Neuronal stem cell (in vitro differentiated cells): ENCODE data around the gene POPDC3.
A peak's percentile ranks its signal among the peaks of the same experiment; 100 is the strongest.

Experiments used
- DNase-seq: peaks from one replicate; pipeline ENCODE4 v3.0.0-alpha.2; 2013; ENCODE audit warnings: low spot score
- H2AFZ ChIP-seq: one replicate; pipeline ENCODE4 v1.6.1; 2013; ENCODE audit warnings: mild to moderate bottlenecking, low read length, inconsistent platforms
- H2AK5ac ChIP-seq: 2 replicates; pipeline ENCODE4 v1.6.1; 2013; ENCODE audit warnings: low read depth, mild to moderate bottlenecking, inconsistent platforms, low read length, moderate library complexity, mixed read lengths
- H2BK120ac ChIP-seq: 2 replicates; pipeline ENCODE4 v1.6.1; 2013; ENCODE audit warnings: low read depth, mild to moderate bottlenecking, inconsistent platforms, low read length, moderate library complexity, mixed read lengths
- H2BK12ac ChIP-seq: one replicate; pipeline ENCODE4 v1.6.1; 2013; ENCODE audit warnings: low read length, inconsistent platforms
- H2BK15ac ChIP-seq: 2 replicates; pipeline ENCODE4 v1.6.1; 2013; ENCODE audit warnings: mild to moderate bottlenecking, low read length, inconsistent platforms, mixed read lengths
- H2BK5ac ChIP-seq: one replicate; pipeline ENCODE4 v1.6.1; 2013; ENCODE audit warnings: inconsistent platforms, mild to moderate bottlenecking, low read length, moderate library complexity
- H3K14ac ChIP-seq: one replicate; pipeline ENCODE4 v1.6.1; 2013; ENCODE audit warnings: low read length, inconsistent platforms
- H3K18ac ChIP-seq: 2 replicates; pipeline ENCODE4 v1.6.1; 2013; ENCODE audit warnings: low read length, inconsistent platforms
- H3K23ac ChIP-seq: 2 replicates; pipeline ENCODE4 v1.6.1; 2013; ENCODE audit warnings: low read depth, mild to moderate bottlenecking, mixed read lengths, low read length, inconsistent platforms; ENCODE audit not compliant: poor library complexity
- H3K27ac ChIP-seq: replicated peaks from 3 replicates; pipeline ENCODE4 v1.5.1; 2013; ENCODE audit warnings: low read length, inconsistent platforms
- H3K27me3 ChIP-seq, 3 experiments: 2 replicates each; pipeline ENCODE4 v1.6.1; 2013; ENCODE audit warnings: low read length in 3 of 3, mild to moderate bottlenecking in 2 of 3, inconsistent platforms in 1 of 3, low read depth in 1 of 3, mixed read lengths in 1 of 3, moderate library complexity in 1 of 3; ENCODE audit not compliant: control insufficient read depth in 3 of 3, insufficient read depth in 3 of 3
- H3K36me3 ChIP-seq, 2 donors: replicated peaks in 1 of 2; 2 replicates each; pipeline ENCODE4 v1.6.1; 2013; ENCODE audit warnings: low read length in 2 of 2; ENCODE audit not compliant: control insufficient read depth in 2 of 2, insufficient read depth in 2 of 2
- H3K4ac ChIP-seq: 2 replicates; pipeline ENCODE4 v1.6.1; 2013; ENCODE audit warnings: inconsistent platforms, mild to moderate bottlenecking, low read length, moderate library complexity
- H3K4me1 ChIP-seq, 2 donors: 1 replicate in 1 of 2; 2 replicates in 1 of 2; pipeline ENCODE4 v1.6.1; 2013; ENCODE audit warnings: low read length in 2 of 2, low read depth in 1 of 2; ENCODE audit not compliant: control insufficient read depth in 2 of 2, insufficient read depth in 1 of 2
- H3K4me2 ChIP-seq: one replicate; pipeline ENCODE4 v1.6.1; 2013; ENCODE audit warnings: mild to moderate bottlenecking, low read length, inconsistent platforms; ENCODE audit not compliant: insufficient read depth, poor library complexity, severe bottlenecking
- H3K4me3 ChIP-seq, 2 donors: 2 replicates each; pipeline ENCODE4 v1.5.1; 2013; ENCODE audit warnings: low read length in 2 of 2, mild to moderate bottlenecking in 2 of 2, inconsistent platforms in 1 of 2, moderate library complexity in 1 of 2
- H3K79me1 ChIP-seq: one replicate; pipeline ENCODE4 v1.6.1; 2013; ENCODE audit warnings: low read depth, mild to moderate bottlenecking, inconsistent platforms, low read length, moderate library complexity
- H3K9ac ChIP-seq: one replicate; pipeline ENCODE4 v1.6.1; 2013; ENCODE audit warnings: mild to moderate bottlenecking, low read depth, low read length, inconsistent platforms; ENCODE audit not compliant: poor library complexity
- H3K9me3 ChIP-seq, 2 donors: replicated peaks in 1 of 2; 2 replicates each; pipeline versions ENCODE3 to v1.6.1; 2013; ENCODE audit warnings: low read length in 2 of 2, mild to moderate bottlenecking in 2 of 2, inconsistent platforms in 1 of 2, low read depth in 1 of 2, mixed read lengths in 1 of 2, moderate library complexity in 1 of 2; ENCODE audit not compliant: control insufficient read depth in 2 of 2, insufficient read depth in 1 of 2
- H4K8ac ChIP-seq: one replicate; pipeline ENCODE4 v1.6.1; 2013; ENCODE audit warnings: low read depth, mild to moderate bottlenecking, inconsistent platforms, low read length, moderate library complexity
- H4K91ac ChIP-seq: one replicate; pipeline ENCODE4 v1.6.1; 2013; ENCODE audit warnings: low read length, low read depth, mild to moderate bottlenecking, inconsistent platforms; ENCODE audit not compliant: poor library complexity
- WGBS, 2 donors: extraction: QIAGEN DNeasy Blood & Tissue Kit; methylation state at CpG; one replicate each; pipeline ENCODE4 v1.1.7; 2013; ENCODE audit warnings: missing lambda C conversion rate in 2 of 2, mixed read lengths in 1 of 2; ENCODE audit not compliant: insufficient read length in 2 of 2, insufficient replicate concordance in 1 of 2; ENCODE audit errors: extremely low coverage in 2 of 2; 5-methylcytosine and 5-hydroxymethylcytosine counted together

Gene POPDC3

DNA sequence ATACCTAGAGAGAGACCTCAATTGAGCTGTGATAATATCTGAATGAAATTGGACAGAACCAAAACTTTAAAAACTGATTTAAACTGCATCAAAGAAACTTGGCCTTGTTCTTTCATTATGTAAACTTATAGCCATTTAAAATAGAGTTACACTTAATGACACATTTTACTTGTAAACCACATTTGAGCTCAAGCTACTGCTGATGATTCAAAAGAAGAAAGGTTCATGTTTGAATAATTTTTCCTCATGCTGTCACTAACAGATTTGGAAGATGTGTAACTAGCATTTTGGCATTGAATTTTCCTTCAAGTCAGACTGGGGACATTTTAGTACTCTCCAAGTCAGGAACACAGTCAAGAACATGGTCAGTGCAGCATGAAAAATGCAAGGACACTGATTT is 26.9 kb downstream of the POPDC3 start:
- no peak overlapping the region for H3K27ac ChIP-seq
- H3K23ac ChIP-seq, result no peak overlapping the region
- H3K4me1 ChIP-seq, result no peaks in the 10 kb centered on the region
- no peak overlapping the region for H3K9ac ChIP-seq
- no peaks in the 10 kb centered on the region for H3K9me3 ChIP-seq
- no peak overlapping the region for H2AFZ ChIP-seq
- no peak overlapping the region for H3K18ac ChIP-seq
- H3K79me1 ChIP-seq, result no peaks in the 10 kb centered on the region
- no peak overlapping the region for H4K91ac ChIP-seq
- no peak overlapping the region for H2BK12ac ChIP-seq
- no peak overlapping the region for H4K8ac ChIP-seq
- no peak overlapping the region for H3K4ac ChIP-seq
- no peak overlapping the region for H3K4me3 ChIP-seq
- H3K27me3 ChIP-seq, result no peaks in the 10 kb centered on the region
- no peak overlapping the region for H3K4me2 ChIP-seq
- H3K14ac ChIP-seq, result no peak overlapping the region
- H2AK5ac ChIP-seq, result no peak overlapping the region
- DNase-seq, result no peak
- H2BK5ac ChIP-seq, result no peak overlapping the region
- H3K36me3 ChIP-seq, result no peaks in the 10 kb centered on the region
- H2BK120ac ChIP-seq, result no peak overlapping the region
- no peak overlapping the region for H2BK15ac ChIP-seq

DNA sequence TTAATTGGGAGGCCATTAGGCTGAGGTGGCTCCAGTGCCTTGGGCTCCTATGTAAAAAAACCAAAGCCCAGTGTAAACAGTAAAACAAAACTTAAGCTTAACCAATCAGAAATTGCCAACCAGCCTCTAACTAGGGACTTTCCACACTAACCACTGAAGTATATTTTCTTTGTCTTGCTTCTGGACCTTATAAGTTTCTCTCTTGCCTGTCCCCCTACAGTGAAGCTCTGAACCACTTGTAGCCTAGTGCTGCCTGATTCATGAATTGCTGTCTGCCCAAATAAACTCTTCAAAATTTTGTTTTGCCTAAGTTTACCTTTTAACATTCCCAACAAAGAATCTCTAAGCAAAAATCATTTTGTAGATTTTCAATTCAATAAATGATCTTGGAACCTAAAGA is 28.2 kb downstream of the POPDC3 start:
- H4K8ac ChIP-seq, result no peak overlapping the region
- H2BK15ac ChIP-seq, result no peak overlapping the region
- H3K14ac ChIP-seq, result no peak overlapping the region
- no peak overlapping the region for H2BK5ac ChIP-seq
- no peak overlapping the region for H2BK120ac ChIP-seq
- no peak for DNase-seq
- H3K4me2 ChIP-seq, result no peak overlapping the region
- H4K91ac ChIP-seq, result no peak overlapping the region
- no peak overlapping the region for H3K18ac ChIP-seq
- no peak overlapping the region for H2BK12ac ChIP-seq
- H3K9ac ChIP-seq, result no peak overlapping the region
- H3K23ac ChIP-seq, result no peak overlapping the region
- no peak overlapping the region for H3K27ac ChIP-seq
- H3K27me3 ChIP-seq, result no peaks in the 10 kb centered on the region
- no peak overlapping the region for H2AK5ac ChIP-seq
- no peaks in the 10 kb centered on the region for H3K4me1 ChIP-seq
- H3K9me3 ChIP-seq, result no peaks in the 10 kb centered on the region
- H2AFZ ChIP-seq, result no peak overlapping the region
- H3K4me3 ChIP-seq, result no peak overlapping the region
- H3K79me1 ChIP-seq, result no peaks in the 10 kb centered on the region
- no peak overlapping the region for H3K4ac ChIP-seq
- H3K36me3 ChIP-seq, result no peaks in the 10 kb centered on the region

DNA sequence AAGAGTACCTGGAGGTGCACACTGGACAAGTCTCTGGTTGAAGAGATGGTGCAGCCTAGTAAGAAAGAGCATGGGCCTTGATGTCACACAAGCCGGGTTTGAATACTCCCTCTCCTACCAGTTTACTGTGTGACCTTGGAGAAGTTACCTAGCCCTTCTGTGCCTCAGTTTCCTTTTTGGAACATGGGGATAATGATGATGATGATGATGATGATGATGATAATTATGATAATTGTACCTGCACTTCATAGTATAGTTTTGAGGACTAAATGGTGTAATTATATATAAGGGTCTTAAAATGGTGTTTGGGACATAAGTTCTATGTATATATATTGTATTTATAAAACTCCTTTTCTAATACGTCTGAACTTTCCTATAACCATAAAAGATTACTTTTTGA is 41.7 kb downstream of the POPDC3 start:
- Histone ChIP-seq H3K27ac (no peak overlapping the region), H3K4me2 (no peak overlapping the region), H4K91ac (no peak overlapping the region), H3K4me3 (no peak overlapping the region), H3K4me1 (peaks cover 1 to 2% of the 10 kb centered on the region in 2 donors), H2BK120ac (no peak overlapping the region), H2AK5ac (no peak overlapping the region), H3K36me3 (no peaks in the 10 kb centered on the region), H2BK15ac (no peak overlapping the region), H3K14ac (no peak overlapping the region), H3K27me3 (peaks cover 2 to 17% (median 16%) of the 10 kb centered on the region in 3 experiments), H2BK5ac (no peak overlapping the region), H2BK12ac (no peak overlapping the region), H3K79me1 (no peaks in the 10 kb centered on the region), H3K9me3 (no peaks in the 10 kb centered on the region), H3K18ac (no peak overlapping the region), H3K9ac (no peak overlapping the region), H3K4ac (no peak overlapping the region), H2AFZ (no peak overlapping the region), H4K8ac (no peak overlapping the region), H3K23ac (no peak overlapping the region)
- no CpG with 5 or more reads among the region's 2 CpGs for WGBS, 2 donors
- DNase-seq, result no peak

DNA sequence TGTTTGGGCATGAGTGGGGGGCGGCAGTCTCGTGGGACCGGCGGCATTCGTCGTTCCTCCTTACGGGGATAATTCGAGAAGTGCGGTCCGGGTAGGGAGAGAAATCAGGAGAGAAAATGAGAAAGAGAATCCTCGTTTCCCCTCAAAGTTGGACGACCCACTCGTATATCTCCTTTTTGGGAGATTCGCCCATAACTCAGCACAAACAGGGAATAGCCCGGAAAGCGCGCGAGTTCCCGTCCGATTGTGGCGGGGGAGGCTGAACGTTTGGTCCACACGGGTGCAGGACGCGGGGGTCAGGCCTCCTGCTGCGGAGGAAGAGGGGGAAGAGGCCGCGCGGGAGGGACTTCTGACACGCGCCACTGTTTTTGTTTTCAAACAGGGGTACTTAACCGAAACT is 42.4 kb downstream of the POPDC3 start:
- Histone ChIP-seq H3K27ac (no peak overlapping the region), H4K8ac (peak overlapping the region; percentile 48), H3K18ac (peak overlapping the region; percentile 80), H3K4me1 (peaks cover 1 to 2% of the 10 kb centered on the region in 2 donors), H3K23ac (no peak overlapping the region), H3K9ac (peak overlapping the region; percentile 44), H3K27me3 (peaks cover 2 to 17% (median 16%) of the 10 kb centered on the region in 3 experiments), H2BK5ac (no peak overlapping the region), H2BK120ac (peak overlapping the region; percentile 94), H3K79me1 (no peaks in the 10 kb centered on the region), H2BK15ac (no peak overlapping the region), H3K4ac (no peak overlapping the region), H4K91ac (no peak overlapping the region), H3K14ac (peak overlapping the region; percentile 31), H3K4me3 (peak overlapping the region; percentile 81 to 85), H3K36me3 (no peaks in the 10 kb centered on the region), H2AK5ac (no peak overlapping the region), H2AFZ (peak overlapping the region; percentile 100), H2BK12ac (peak overlapping the region; percentile 73), H3K4me2 (peak overlapping the region; percentile 93), H3K9me3 (no peaks in the 10 kb centered on the region)
- no peak for DNase-seq
- WGBS, 2 donors, result no CpG with 5 or more reads among the region's 32 CpGs
